Nephron progenitor cell (in vitro differentiated cells): ENCODE data around the gene OR1D5.
"Not testable (repeated sequence)": the region's sequence is repeated elsewhere in the genome, so short reads cannot be mapped to it uniquely, and the experiment has no call there.

Experiments used
- DNase-seq: peaks from one replicate; pipeline ENCODE4 v3.0.0; 2021
- H3K27ac Mint-ChIP-seq: 2 replicates; pipeline ENCODE4 v1.8.0; 2021; ENCODE audit warnings: mild to moderate bottlenecking, moderate library complexity, mixed read lengths
- H3K27me3 Mint-ChIP-seq: 2 replicates; pipeline ENCODE4 v1.8.0; 2021; ENCODE audit warnings: mild to moderate bottlenecking, low read depth, mixed read lengths; ENCODE audit not compliant: poor library complexity
- H3K36me3 Mint-ChIP-seq: 2 replicates; pipeline ENCODE4 v1.8.0; 2021; ENCODE audit warnings: low read depth, mixed read lengths
- H3K4me1 Mint-ChIP-seq: 2 replicates; pipeline ENCODE4 v1.8.0; 2021; ENCODE audit warnings: mixed read lengths
- H3K4me3 Mint-ChIP-seq: 2 replicates; pipeline ENCODE4 v1.8.0; 2021; ENCODE audit warnings: mild to moderate bottlenecking, moderate library complexity, mixed read lengths
- H3K9me3 Mint-ChIP-seq: 2 replicates; pipeline ENCODE4 v1.8.0; 2021; ENCODE audit warnings: mild to moderate bottlenecking, moderate library complexity, mixed read lengths
- TF ChIP-seq, protein P1 (sequence below): fragments of 200-600 bp; sonication (generic); IDR thresholded peaks from 2 replicates; pipeline ENCODE4 v1.5.0; 2021; ENCODE audit warnings: antibody characterized with exemption

OR1D5 gene

DNA sequence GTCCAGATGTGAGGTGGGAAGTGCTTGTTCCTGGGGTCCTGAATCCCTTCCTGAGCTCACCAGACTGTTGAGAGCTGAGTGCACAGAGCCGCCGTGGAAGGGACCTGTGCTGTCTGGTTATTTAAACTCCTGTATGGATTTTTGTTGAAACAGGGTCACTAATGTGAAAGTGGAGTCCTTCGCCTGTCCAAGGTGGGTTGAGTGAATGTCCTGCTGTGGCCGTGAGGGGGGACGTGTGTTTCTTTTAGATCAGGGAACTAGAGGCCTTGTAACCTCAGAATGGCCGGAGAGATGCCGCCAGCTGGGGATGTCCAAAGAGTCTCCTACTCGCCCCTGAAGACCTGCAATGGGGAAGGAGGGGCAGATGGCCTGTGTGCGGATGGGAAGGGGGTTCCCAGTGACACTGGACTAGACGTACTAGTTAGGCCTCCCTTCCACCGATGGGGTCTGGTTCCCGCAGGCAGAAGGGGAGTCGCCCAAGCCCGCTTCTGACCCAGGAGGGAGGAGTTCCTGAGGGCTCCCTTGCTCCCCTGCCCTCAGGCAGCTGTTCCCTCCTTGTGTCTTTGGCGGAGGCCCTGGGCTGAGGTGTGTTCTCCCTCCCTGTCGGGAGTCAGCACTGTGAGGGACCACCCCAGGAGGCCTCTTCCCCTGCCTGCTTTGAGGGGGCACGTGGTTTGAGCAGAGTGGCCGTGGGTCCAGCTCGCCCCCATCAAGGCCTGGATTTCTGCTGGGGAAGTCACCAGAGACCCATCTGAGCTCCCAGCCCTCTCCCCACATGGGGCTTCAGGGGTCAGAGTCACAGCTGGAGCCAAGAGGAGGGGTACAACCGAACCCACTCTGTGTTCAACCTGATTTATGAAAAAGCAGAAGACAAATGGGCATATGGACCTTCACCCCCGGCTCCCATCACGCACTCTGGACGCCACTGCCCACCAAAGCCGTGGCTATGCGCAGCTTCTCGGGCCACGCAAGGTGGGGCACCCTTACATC lies 30.9 kb downstream of the OR1D5 start:
- DNase-seq, result no peak
- Mint-ChIP-seq H3K4me1 (peaks cover 26% of the 10 kb centered on the region), H3K27me3 (peaks cover 9% of the 10 kb centered on the region)

DNA sequence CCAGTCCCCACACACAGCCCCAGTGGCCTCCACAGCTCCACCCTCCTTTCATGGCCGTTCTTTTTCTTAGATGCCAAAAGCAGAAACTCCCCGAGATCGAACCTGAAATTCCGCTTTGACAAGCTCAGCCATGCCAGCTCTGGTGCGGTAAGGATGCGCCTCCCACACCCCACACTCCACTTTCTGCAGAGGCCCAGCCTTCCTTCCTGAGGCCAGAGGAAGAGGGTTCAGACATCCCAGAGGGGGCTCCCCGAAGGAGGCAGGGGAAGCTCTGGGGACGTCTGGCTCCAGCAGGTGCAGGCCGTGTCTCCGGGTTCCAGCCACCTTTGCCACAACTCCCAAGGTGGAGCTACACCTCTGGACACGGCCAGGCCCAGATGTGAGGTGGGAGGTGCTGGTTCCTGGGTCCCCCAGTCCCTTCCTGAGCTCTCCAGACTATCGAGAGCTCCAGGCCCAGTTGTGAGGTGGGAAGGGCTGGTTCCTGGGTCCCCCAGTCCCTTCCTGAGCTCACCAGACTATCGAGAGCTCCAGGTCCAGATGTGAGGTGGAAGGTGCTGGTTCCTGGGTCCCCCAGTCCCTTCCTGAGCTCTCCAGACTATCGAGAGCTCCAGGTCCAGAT lies 32.4 kb downstream of the OR1D5 start:
- H3K4me1 Mint-ChIP-seq, result peaks cover 35% of the 10 kb centered on the region
- peak overlapping the region; percentile 41 for H3K27ac Mint-ChIP-seq
- DNase-seq, H3K36me3 Mint-ChIP-seq, H3K27me3 Mint-ChIP-seq, H3K4me3 Mint-ChIP-seq, H3K9me3 Mint-ChIP-seq: not testable (repeated sequence)

More for the DNA sequence above, 30.9 kb downstream of the OR1D5 start:
- H3K9me3 Mint-ChIP-seq, result no peaks in the 10 kb centered on the region
- no peaks in the 10 kb centered on the region for H3K36me3 Mint-ChIP-seq
- H3K4me3 Mint-ChIP-seq, result no peak overlapping the region
- TF ChIP-seq, protein P1, sequence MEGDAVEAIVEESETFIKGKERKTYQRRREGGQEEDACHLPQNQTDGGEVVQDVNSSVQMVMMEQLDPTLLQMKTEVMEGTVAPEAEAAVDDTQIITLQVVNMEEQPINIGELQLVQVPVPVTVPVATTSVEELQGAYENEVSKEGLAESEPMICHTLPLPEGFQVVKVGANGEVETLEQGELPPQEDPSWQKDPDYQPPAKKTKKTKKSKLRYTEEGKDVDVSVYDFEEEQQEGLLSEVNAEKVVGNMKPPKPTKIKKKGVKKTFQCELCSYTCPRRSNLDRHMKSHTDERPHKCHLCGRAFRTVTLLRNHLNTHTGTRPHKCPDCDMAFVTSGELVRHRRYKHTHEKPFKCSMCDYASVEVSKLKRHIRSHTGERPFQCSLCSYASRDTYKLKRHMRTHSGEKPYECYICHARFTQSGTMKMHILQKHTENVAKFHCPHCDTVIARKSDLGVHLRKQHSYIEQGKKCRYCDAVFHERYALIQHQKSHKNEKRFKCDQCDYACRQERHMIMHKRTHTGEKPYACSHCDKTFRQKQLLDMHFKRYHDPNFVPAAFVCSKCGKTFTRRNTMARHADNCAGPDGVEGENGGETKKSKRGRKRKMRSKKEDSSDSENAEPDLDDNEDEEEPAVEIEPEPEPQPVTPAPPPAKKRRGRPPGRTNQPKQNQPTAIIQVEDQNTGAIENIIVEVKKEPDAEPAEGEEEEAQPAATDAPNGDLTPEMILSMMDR, result no peak
- no peak overlapping the region for H3K27ac Mint-ChIP-seq

DNA sequence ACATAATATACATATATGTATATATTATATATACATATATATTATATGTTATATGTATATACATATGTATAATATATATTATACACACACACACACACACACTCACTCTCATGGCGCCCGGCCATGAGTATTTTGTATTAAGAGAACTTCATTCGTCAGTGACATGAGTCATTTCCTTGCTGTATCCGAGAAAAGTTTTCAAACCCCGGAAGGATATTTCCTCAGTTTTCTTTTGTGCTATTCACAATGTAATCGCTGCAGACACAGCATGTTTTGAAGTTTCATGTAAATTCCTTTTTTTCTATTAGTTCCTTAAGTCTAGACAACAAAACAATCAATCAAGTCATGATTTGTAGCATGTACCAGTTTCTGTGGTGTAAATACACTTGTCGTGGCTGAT lies 33.3 kb downstream of the OR1D5 start:
- H3K4me3 Mint-ChIP-seq, result no peak overlapping the region
- no peak overlapping the region for H3K27ac Mint-ChIP-seq
- H3K4me1 Mint-ChIP-seq, result peaks cover 30% of the 10 kb centered on the region
- no peaks in the 10 kb centered on the region for H3K36me3 Mint-ChIP-seq
- no peak for DNase-seq
- H3K27me3 Mint-ChIP-seq, result no peaks in the 10 kb centered on the region
- H3K9me3 Mint-ChIP-seq, result no peaks in the 10 kb centered on the region
- TF ChIP-seq, protein P1, result no peak

DNA sequence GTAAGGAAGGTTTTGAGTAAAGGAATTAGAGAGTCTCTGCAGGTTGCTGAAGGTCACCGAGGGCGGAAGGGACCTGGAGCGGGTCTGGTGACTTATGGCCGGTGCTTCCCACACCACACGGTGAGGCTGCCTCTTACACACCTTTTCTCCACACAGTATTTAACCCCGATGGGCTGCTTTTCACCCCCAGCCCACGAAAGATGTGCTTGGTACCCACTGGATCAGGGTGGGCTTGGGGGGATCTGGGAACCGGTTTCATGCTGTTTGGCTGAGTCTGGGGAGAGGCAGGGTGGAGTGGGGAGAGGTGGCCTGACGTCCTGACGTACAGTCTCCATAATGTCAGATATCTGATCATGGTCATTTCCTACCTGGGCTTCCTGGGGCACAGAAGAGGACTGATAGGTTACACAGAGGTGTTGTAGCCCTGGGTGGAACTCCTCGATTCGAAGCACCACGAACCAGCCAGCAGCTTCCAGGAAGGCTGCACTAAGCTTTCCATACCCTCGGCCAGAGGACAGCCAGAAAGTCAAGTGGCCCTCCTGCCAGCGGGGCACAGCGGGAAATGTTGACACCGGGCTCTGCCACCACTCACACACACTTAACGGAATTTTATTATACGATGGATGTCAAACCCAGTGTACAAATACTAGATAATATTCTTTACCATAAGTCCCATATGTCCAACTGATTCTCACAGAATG lies 34.0 kb downstream of the OR1D5 start:
- H3K36me3 Mint-ChIP-seq, result no peaks in the 10 kb centered on the region
- DNase-seq, result no peak
- TF ChIP-seq, protein P1, result no peak

DNA sequence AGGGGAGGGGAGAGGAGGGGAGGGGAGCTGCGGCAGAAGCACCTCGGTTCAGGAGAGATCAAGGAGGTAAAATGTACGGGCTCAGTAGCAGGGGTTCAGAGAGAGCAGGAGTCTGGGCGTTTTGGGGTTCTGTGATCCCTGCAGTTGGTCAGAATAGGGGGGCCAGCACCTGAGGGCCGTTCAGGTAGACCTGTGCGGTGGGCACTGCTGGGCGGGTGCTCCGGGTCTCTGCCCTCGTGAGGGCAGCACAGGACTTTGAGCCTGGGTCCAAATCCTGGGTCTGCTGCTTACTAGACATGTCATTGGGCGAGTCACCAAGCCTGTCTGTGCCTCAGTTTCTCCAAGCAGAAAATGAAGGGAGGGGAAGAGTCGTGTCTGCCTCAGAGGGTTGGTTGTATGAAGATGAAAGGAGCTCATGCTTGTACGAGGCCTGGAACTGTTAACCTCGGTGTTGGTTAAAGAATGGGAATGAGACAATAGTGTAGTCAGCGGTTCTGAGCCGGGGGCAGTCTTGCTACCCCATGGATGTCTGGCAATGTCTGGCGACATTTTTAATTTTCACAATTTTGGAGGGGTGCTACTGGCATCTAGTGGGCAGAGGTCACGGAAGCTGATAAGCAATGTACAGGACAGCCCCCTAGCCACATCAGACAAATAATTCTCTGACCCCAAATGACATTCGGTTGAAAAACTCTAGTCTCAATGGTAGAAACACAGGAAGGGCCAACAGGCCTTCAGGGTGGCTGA lies 35.4 kb downstream of the OR1D5 start:
- Mint-ChIP-seq H3K4me1 (peaks cover 24% of the 10 kb centered on the region), H3K36me3 (peaks cover 5% of the 10 kb centered on the region), H3K4me3 (no peak overlapping the region), H3K9me3 (peaks cover 18% of the 10 kb centered on the region), H3K27me3 (no peaks in the 10 kb centered on the region), H3K27ac (no peak overlapping the region)
- DNase-seq, result no peak
- TF ChIP-seq, protein P1, result no peak

More for the DNA sequence above, 34.0 kb downstream of the OR1D5 start:
- Mint-ChIP-seq H3K27ac (no peak overlapping the region), H3K9me3 (peaks cover 5% of the 10 kb centered on the region), H3K4me3 (no peak overlapping the region), H3K4me1 (peaks cover 30% of the 10 kb centered on the region), H3K27me3 (no peaks in the 10 kb centered on the region)
